ENCODE data around the gene RPL29.

RPL29 gene

DNA sequence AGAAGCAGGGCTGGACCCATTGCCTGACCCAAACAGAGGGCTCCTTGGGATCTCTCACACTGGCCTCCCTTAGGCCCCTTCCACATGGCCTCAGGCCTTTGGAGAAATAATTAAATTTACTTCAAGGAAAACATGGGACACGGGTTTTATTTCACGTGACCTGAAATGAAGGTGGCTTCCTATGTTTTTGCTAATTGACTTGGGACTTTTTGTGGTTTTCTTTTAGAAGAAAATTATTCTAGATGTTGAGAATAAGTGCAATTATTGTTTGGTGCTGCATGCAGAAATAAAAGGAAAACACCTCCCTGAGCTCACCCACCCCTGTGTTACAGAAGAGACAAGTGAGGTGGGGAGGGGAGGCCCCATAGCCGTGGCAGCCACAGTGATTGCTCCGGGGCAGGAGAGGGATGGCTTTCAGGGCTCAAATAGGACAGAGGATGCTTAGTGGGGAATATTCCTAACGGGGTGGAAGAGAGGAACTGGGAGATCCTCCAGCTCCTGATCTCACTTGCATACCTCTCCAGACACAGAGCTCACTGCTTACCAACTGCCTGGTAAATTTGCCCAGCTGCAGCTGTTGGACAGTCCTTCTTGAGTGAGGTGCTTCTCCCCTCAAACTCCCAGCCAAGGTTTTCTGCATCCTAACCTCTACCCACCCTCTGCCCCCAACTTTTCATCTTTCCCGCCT, 29.2 kb upstream of the RPL29 start:
- DNase-seq: no peak

GRCh38 chr3:52023860-52024764, 28.4 kb upstream of the RPL29 start:
- DNase-seq: no peak

GRCh38 chr3:52023101-52023770, 27.5 kb upstream of the RPL29 start:
- DNase-seq: no peak

GRCh38 chr3:52022323-52023100, 26.8 kb upstream of the RPL29 start:
- no peak for DNase-seq

GRCh38 chr3:52021489-52022268, 26.0 kb upstream of the RPL29 start:
- DNase-seq: no peak

- DNase-seq: no peak
Measured at GRCh38 chr3:52020796-52021195, 25.1 kb upstream of the RPL29 start.

DNA sequence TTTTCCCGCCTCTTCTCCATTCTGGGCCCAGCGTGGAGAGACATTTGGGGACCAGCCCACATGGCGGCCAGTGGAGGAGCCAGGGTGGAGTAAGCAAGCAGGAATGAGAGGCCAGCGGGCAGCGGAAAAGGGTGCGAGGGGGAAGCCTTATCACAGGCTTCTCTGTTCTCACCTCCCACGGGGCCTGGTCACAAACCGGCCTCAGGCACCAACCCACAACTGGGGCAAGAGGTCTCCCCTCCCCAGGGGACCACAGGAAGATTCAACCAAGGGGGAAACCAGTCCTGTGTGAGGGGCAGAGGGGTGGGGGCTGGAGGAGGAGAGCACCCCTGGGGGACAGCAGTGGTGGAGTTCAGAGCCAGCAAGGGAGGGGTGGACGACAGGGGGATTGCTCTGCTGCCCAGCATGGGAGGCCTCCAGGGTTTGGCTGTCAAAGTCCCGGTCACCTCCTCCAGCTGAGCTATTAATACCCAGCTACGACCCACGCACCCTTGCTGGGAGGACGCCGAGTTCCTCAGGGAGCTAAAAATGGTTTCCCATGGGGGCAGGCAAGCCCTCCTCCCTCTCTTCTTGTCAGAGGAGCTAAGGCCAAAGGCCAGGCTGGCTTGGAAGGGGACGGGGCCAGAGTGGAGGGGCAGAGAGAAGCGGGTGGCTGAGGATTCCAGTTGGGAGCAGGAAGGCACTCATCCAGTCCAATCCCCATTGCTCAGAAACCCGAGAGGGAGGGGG, 23.8 kb upstream of the RPL29 start:
- DNase-seq: no peak

DNA sequence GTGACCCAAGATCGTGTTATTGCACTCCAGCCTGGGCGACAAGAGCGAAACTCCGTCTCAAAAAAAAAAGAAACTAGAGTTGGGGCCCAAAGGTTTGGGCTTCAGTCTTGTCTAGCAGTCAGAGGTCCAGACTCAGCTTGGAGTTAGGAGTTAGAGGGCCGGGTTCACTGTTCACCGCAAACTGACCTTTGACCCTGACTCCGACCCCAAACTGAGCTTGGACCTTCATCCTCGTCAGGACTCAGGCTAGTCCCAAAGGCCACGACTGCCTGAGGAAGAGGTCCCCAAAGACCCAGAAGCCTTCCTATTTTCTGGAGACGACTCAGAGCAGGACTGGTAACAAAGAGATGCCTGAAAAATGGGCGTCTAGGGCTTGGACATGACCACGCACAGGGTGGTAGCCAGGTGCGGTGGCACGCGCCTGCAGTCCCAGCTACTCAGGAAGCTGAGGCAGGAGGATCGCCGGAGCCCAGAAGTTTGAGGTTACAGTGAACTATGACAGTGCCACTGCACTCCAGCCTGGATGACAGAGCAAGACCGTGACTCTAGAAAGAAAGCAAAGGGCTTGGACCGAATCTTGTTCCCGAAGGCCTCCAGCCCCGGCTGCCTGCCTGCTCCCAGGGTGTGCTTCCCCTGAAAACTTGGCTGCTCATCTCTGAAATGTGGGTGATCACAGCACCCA, 22.8 kb upstream of the RPL29 start:
- no peak for DNase-seq

GRCh38 chr3:52017586-52017985, 21.9 kb upstream of the RPL29 start:
- DNase-seq: no peak

DNA sequence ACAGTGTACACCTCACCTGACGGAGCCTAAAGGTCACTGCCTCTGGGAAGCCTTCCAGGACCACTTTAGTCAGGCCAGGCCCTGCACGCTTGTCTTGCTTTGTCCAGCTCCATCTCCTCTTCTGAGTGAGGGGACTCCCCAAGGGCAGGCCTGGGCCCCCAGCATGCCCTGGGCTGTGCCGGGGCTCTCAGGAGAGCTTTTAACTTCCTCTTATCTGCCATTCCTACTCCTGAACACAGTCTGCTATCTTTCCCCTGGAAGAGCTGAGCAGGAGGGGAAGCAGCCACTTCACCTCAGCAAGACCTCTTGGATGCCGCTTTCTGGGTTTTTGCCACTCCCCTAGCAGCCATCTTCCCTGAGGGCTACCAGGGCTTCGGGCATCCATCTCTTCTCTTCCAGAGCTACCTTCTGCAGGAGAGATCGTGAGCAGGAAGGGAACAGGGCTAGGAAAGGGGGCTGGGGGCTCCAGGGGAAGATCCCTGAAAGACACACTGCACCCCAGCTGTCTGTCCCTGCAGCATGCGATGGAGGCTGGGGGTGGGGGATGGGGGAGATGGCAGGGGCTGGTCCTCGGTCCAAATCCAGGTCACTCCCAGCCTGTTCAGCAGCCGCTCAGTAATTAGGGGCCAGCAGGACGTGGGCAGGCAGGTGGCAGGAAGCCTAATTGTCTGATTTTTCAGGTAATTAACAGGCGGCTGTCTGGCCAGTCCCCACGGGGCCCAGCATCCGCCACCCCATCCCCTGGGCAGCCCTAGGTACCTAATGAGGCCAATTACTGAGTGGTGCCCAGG, 19.9 kb upstream of the RPL29 start:
- no peak for DNase-seq

GRCh38 chr3:52014613-52015012, 18.9 kb upstream of the RPL29 start:
- no peak for DNase-seq

DNA sequence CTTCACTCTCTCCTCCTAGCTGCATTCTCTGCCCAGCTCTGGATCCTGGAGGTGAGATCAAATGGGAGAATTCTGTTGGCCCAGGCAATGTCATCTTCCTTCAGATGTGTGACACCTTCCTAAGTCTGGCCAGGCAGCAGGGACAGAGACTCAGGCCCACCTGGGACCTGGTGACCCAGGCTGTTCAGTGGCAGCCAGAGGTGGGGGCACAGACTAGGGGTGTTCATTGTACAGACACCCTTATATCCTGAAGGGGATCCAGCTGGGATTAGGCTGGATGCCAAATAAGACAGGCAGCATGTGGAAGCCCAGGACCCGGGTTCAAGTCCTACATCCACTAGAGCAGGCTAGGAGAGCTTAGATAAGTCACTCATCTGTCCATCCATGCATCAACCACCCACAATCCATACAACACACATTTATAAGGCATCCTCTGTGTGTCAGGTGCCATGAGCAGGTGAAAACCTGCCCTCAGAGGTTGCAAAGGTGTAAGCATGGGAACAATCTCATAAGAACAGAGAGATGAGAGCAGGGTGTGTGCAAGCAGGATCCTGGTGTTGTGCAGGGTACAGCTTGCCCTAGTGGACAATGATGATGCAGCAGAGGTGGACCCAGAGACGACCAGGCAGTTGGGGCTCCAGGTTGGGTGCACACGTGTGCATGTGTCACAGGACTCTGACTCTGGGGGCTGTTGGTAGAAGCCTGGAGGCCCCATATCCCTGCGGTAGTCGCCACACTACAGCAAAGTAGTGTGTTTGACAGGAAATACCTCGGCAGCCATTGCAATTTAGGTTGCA, 18.3 kb upstream of the RPL29 start:
- DNase-seq: no peak

- DNase-seq: no peak
Measured at GRCh38 chr3:52012699-52013098, 17.0 kb upstream of the RPL29 start.

GRCh38 chr3:52010431-52010830, 14.7 kb upstream of the RPL29 start:
- no peak for DNase-seq

DNA sequence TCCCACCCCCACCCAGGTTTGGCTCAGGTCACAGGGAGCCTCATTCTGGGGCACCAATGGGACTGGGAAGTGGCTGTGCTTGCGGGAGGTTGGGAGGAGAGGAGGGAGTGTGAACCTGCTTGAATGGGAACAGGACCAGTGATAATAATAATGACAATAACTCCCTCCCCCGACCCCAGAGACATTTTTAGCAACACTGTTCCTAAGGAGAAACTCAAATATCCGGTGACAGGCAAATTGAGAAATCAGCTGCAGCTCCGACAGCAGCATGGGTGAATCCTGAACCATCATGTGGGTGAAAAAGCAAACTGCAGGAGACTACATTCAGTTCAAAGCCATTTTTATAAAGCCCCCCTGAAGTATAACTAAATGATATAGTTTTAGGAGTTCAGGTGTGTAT, 11.6 kb upstream of the RPL29 start:
- DNase-seq: no peak

DNA sequence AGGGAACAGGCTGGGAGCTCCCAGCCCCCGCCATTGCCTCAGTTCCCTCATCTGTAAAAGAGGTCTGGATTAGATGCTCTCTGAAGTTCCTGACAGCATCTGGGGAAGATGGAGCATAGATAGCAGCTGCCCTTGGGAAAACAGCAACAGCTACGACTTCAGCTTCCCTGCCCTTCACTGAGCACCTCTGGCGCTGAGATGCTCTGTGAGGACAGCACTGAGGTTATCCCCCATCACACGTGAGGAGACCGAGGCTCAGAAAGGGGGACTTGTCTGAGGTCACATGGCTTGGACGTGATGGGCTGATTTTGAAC, 11.1 kb upstream of the RPL29 start:
- DNase-seq: no peak

- DNase-seq: no peak
Measured at GRCh38 chr3:52006017-52006819, 10.5 kb upstream of the RPL29 start.

- DNase-seq: peak; percentile 60
Measured at GRCh38 chr3:52005571-52005986, 9.9 kb upstream of the RPL29 start.

All from kidney glomerular epithelial cell (primary cell).